Measurements from ENCODE around the gene FAIM2.
"Not testable (repeated sequence)": the region's sequence is repeated elsewhere in the genome, so short reads cannot be mapped to it uniquely, and the experiment has no call there.

FAIM2 gene

GRCh38 chr12:49889361-49890095, 14.2 kb downstream of the FAIM2 start:
- no peak for ATAC-seq (replicated peaks)
- no peak overlapping the region for H3K27ac Mint-ChIP-seq
- no peaks in the 10 kb centered on the region for H3K9me3 Mint-ChIP-seq
- H3K4me1 Mint-ChIP-seq, result peaks cover 8 to 9% of the 10 kb centered on the region in 2 donors
- no peaks in the 10 kb centered on the region for H3K36me3 Mint-ChIP-seq
- peaks cover 32 to 40% of the 10 kb centered on the region in 2 donors for H3K27me3 Mint-ChIP-seq
- no peak for DNase-seq
- no peak overlapping the region for H3K4me3 Mint-ChIP-seq

GRCh38 chr12:49888461-49889151, 15.1 kb downstream of the FAIM2 start:
- Mint-ChIP-seq H3K9me3 (no peaks in the 10 kb centered on the region), H3K36me3 (no peaks in the 10 kb centered on the region), H3K27ac (no peak overlapping the region), H3K4me1 (peaks cover 0 to 2% of the 10 kb centered on the region in 2 donors), H3K27me3 (peaks cover 39 to 49% of the 10 kb centered on the region in 2 donors), H3K4me3 (no peak overlapping the region)
- DNase-seq (no peak), ATAC-seq (replicated peaks) (no peak)

- ATAC-seq (replicated peaks) (peak in 1 of 2 donors; percentile 19), DNase-seq (no peak)
- peaks cover 38 to 51% of the 10 kb centered on the region in 2 donors for H3K27me3 Mint-ChIP-seq
- no peaks in the 10 kb centered on the region for H3K36me3 Mint-ChIP-seq
- H3K4me1 Mint-ChIP-seq, result peaks cover 0 to 2% of the 10 kb centered on the region in 2 donors
- H3K9me3 Mint-ChIP-seq, result no peaks in the 10 kb centered on the region
- H3K27ac Mint-ChIP-seq, result no peak overlapping the region
- H3K4me3 Mint-ChIP-seq, result no peak overlapping the region
Measured at GRCh38 chr12:49887536-49888401, 15.9 kb downstream of the FAIM2 start.

- no peaks in the 10 kb centered on the region for H3K4me1 Mint-ChIP-seq
Measured at GRCh38 chr12:49887091-49887490, 16.6 kb downstream of the FAIM2 start.

GRCh38 chr12:49885663-49886461, 17.8 kb downstream of the FAIM2 start:
- peaks cover 31 to 42% of the 10 kb centered on the region in 2 donors for H3K27me3 Mint-ChIP-seq
- no peak overlapping the region for H3K4me3 Mint-ChIP-seq
- DNase-seq (no peak), ATAC-seq (replicated peaks) (no peak)
- H3K9me3 Mint-ChIP-seq, result no peaks in the 10 kb centered on the region
- no peak overlapping the region for H3K27ac Mint-ChIP-seq
- no peaks in the 10 kb centered on the region for H3K36me3 Mint-ChIP-seq
- no peaks in the 10 kb centered on the region for H3K4me1 Mint-ChIP-seq

More at GRCh38 chr12:49887091-49887490, 16.6 kb downstream of the FAIM2 start:
- Mint-ChIP-seq H3K9me3 (no peaks in the 10 kb centered on the region), H3K27ac (no peak overlapping the region), H3K36me3 (no peaks in the 10 kb centered on the region), H3K27me3 (peaks cover 34 to 46% of the 10 kb centered on the region in 2 donors), H3K4me3 (no peak overlapping the region)
- DNase-seq (no peak), ATAC-seq (replicated peaks) (no peak)

GRCh38 chr12:49885118-49885517, 18.6 kb downstream of the FAIM2 start:
- H3K27ac Mint-ChIP-seq, result no peak overlapping the region
- no peak for ATAC-seq (replicated peaks)
- H3K4me1 Mint-ChIP-seq, result no peaks in the 10 kb centered on the region
- H3K27me3 Mint-ChIP-seq, result peaks cover 27 to 42% of the 10 kb centered on the region in 2 donors
- H3K4me3 Mint-ChIP-seq, result no peak overlapping the region
- no peak for DNase-seq
- peaks cover 0 to under 1% of the 10 kb centered on the region in 2 donors for H3K9me3 Mint-ChIP-seq
- H3K36me3 Mint-ChIP-seq, result no peaks in the 10 kb centered on the region

- Mint-ChIP-seq H3K36me3 (no peaks in the 10 kb centered on the region), H3K27me3 (peaks cover 26 to 42% of the 10 kb centered on the region in 2 donors), H3K9me3 (peaks cover 8 to 16% of the 10 kb centered on the region in 2 donors), H3K4me1 (no peaks in the 10 kb centered on the region), H3K27ac (no peak overlapping the region), H3K4me3 (no peak overlapping the region)
- DNase-seq, result no peak
- no peak for ATAC-seq (replicated peaks)
Measured at GRCh38 chr12:49882851-49883464, 20.7 kb downstream of the FAIM2 start.

GRCh38 chr12:49882248-49882850, 21.4 kb downstream of the FAIM2 start:
- Mint-ChIP-seq H3K27ac (no peak overlapping the region), H3K4me1 (no peaks in the 10 kb centered on the region), H3K9me3 (peaks cover 12 to 20% of the 10 kb centered on the region in 2 donors), H3K36me3 (no peaks in the 10 kb centered on the region), H3K27me3 (peaks cover 26 to 42% of the 10 kb centered on the region in 2 donors), H3K4me3 (no peak overlapping the region)
- DNase-seq, result no peak
- ATAC-seq (replicated peaks), result no peak

GRCh38 chr12:49881415-49882247, 22.1 kb downstream of the FAIM2 start:
- Mint-ChIP-seq H3K27ac (no peak overlapping the region), H3K36me3 (no peaks in the 10 kb centered on the region), H3K27me3 (peaks cover 19 to 34% of the 10 kb centered on the region in 2 donors), H3K9me3 (peaks cover 12 to 20% of the 10 kb centered on the region in 2 donors), H3K4me1 (no peaks in the 10 kb centered on the region), H3K4me3 (no peak overlapping the region)
- DNase-seq (no peak), ATAC-seq (replicated peaks) (no peak)

- Mint-ChIP-seq H3K9me3 (peaks cover 12 to 20% of the 10 kb centered on the region in 2 donors), H3K4me1 (no peaks in the 10 kb centered on the region), H3K36me3 (no peaks in the 10 kb centered on the region), H3K4me3 (no peak overlapping the region), H3K27ac (no peak overlapping the region), H3K27me3 (peaks cover 19 to 32% of the 10 kb centered on the region in 2 donors)
- DNase-seq (no peak), ATAC-seq (replicated peaks) (no peak)
Measured at GRCh38 chr12:49880756-49881414, 22.8 kb downstream of the FAIM2 start.

- Mint-ChIP-seq H3K27me3 (peaks cover 12 to 22% of the 10 kb centered on the region in 2 donors), H3K9me3 (peaks cover 12 to 20% of the 10 kb centered on the region in 2 donors)
- not testable (repeated sequence) for H3K4me3 Mint-ChIP-seq; H3K4me1 Mint-ChIP-seq; H3K36me3 Mint-ChIP-seq; DNase-seq; ATAC-seq (replicated peaks); H3K27ac Mint-ChIP-seq
Measured at GRCh38 chr12:49879065-49879464, 24.6 kb downstream of the FAIM2 start.

- no peaks in the 10 kb centered on the region for H3K4me1 Mint-ChIP-seq
- peaks cover 12 to 20% of the 10 kb centered on the region in 2 donors for H3K9me3 Mint-ChIP-seq
- no peak for ATAC-seq (replicated peaks)
- H3K27ac Mint-ChIP-seq, result no peak overlapping the region
- DNase-seq, result no peak
- H3K27me3 Mint-ChIP-seq, result peaks cover 12 to 14% of the 10 kb centered on the region in 2 donors
- H3K36me3 Mint-ChIP-seq, result no peaks in the 10 kb centered on the region
- no peak overlapping the region for H3K4me3 Mint-ChIP-seq
Measured at GRCh38 chr12:49878021-49878420, 25.7 kb downstream of the FAIM2 start.

All from stimulated activated naive B cell treated with anti-CD40 and anti-IgM and Interleukin-4, amounts not matched to agents 10 μg/mL and 1 μg/mL and 100 μg/mL, for 72 hours (primary cell).